T-helper 1 cell (primary cell): ENCODE measurements around the gene DNMT3A.

Experiments used
- DNase-seq, 5 donors: peaks; one replicate each; pipeline ENCODE4 v3.0.0-alpha.2; 2012 to 2020
- total RNA-seq, 4 donors: gene quantifications; one replicate each; lab custom pipeline; 2026; lab: John Stamatoyannopoulos, UW

DNMT3A gene
- total RNA-seq = 104 to 151 (median 132) reads per million in 4 donors

DNA sequence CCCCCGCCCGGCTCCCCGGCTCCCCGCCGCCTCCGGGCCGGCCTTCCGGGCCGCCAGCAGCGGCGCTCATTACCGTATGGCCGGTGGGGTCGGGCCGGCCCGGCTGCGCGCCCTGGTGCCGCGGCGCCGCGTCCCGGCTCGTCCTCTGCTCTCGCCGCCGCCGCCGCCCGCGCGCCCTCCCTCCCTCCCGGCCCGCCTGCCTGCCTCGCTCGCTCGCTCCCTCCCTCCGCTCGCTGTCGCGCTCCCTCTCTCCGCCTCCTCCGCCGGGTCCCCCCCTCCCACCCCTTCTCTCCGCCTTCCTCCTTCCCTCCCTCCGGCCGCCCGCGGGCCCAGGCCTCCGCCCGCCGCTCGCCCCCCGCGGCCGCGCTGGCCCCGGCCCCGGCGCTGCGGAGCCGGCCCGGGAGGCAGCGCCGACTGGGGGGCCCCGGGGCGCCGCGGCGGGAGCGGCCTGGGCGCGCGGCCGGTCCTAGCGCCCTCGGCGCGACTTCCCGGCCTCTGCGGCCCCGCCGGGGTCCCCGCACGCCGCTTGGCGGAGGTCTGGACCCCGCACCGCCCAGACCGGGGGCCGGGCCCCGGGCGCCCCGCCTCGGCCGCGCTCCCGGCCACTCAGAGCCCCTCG, at the start of gene DNMT3A:
Gene DNMT3A, minus strand, starts transcription at position 173 of the 619 bp plus-strand sequence. CDS start 27,941 bp downstream, outside the sequence.
- peak in 4 of 5 donors; percentile 38 to 69 (median 50) for DNase-seq

DNA sequence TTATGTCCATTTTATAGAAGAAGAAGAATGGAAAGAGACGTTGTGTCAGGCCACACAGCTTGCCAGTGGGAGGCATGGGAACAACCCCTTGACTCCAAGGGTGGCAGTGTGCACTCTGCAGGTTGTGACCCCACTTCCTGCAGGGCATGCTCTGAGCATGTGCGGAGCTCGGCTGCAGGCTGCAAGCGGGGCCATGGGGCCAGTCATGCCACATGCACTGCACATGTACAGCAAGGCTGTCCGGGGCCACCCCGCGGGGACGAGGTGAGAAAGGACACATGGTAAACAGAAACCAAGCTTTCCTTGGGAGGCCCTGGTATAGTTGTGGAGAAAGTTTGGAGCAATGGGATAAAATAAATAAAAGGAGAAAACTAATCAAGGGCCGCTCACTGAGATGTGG, 47.4 kb upstream of the DNMT3A start:
- DNase-seq = no peak

GRCh38 chr2:25388491-25388890, 46.8 kb upstream of the DNMT3A start:
- peak in 1 of 5 donors; percentile 51 for DNase-seq

DNA sequence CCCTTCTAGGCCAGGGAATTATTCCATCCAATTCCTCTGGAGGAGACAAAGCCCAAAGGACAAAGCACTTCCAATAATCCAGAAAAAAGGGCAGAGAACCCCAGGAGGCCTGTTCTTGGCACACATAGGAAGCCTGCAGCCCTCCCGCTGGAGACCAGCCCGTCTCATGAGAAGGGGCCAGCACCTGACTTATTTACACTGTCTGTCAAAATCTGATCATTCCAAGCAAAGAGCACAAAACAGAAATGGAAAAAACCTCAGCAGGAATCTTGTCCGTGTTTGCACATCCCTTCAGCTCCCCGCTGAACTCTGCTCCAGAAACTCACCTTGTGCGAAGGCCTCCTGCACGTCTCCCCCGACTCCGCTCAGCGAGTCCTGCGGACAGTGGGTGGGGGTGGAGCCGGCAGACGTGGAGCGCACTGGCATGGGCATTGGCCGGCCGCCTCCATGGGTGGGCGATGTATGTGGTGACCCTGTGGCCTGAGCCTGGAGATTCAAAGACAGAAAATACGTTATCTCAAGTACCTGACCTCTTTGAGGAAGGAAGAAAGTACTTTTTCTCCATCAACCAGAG, 46.2 kb upstream of the DNMT3A start:
- DNase-seq = no peak

GRCh38 chr2:25386971-25387875, 45.5 kb upstream of the DNMT3A start:
- DNase-seq = no peak

DNA sequence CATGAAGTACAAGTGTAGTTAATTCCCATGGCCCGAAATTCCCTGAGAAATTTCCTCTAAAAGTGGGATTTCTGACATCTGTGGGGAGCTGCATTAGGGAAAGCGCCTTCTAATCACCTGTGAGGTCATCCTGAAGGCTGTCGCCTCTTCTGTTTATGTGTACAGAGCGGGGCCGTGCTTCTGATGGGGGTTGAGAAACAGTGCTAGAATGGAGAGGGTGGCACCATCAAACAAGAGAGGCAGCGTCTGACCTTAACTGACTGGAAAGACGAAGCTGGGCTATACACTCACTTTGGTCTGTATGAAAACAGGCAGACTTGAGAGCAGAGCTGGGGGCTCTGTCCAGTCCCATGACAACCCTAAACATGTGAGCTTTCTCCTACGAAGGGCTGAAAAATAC, 44.2 kb upstream of the DNMT3A start:
- no peak for DNase-seq

DNA sequence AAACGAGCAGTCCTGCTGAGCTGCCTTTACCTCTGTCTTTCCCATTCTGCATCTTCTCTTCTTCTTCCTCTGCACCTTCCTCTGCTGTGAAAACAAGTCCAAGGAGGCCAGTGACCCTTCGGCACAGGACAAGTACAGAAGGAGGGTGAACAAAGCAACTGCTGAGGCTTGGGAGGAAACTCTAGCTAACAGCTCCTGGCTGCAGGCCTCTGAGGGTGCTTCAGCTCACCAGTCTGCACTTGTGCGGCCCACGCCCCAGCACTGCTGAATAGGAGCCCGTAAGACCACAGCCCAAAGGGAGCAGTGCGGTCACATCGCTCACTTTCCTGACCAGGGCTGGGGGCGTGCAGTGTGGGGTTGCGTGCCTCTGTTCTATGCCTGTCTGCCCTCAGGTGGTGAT, 42.1 kb upstream of the DNMT3A start:
- no peak for DNase-seq

- DNase-seq = no peak
These were observed 39.8 kb upstream of the DNMT3A start for GRCh38 chr2:25381502-25381901.

- DNase-seq = no peak
These were observed 39.1 kb upstream of the DNMT3A start for GRCh38 chr2:25380586-25381375.

DNA sequence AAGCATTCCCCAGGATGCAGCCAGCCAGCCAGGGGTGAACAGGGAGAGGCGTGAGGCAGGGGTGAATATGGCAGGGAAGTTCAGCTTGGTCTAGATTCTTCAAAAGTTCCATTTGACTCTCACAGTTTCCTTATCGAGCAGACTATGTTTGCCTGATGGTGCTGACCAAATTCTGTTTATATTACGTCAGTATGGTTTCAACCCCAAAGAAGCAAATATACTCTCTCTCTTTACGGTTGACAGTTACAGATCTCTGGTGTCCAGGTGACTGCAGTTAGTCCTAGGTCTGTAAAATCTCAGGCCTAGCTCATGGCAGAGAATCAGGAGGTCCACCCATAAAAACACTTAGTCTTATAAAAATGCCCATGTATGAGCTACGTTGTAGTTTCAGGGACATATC, 38.3 kb upstream of the DNMT3A start:
- DNase-seq = no peak

GRCh38 chr2:25379535-25379934, 37.8 kb upstream of the DNMT3A start:
- no peak for DNase-seq

GRCh38 chr2:25378731-25379490, 37.2 kb upstream of the DNMT3A start:
- DNase-seq = no peak

DNA sequence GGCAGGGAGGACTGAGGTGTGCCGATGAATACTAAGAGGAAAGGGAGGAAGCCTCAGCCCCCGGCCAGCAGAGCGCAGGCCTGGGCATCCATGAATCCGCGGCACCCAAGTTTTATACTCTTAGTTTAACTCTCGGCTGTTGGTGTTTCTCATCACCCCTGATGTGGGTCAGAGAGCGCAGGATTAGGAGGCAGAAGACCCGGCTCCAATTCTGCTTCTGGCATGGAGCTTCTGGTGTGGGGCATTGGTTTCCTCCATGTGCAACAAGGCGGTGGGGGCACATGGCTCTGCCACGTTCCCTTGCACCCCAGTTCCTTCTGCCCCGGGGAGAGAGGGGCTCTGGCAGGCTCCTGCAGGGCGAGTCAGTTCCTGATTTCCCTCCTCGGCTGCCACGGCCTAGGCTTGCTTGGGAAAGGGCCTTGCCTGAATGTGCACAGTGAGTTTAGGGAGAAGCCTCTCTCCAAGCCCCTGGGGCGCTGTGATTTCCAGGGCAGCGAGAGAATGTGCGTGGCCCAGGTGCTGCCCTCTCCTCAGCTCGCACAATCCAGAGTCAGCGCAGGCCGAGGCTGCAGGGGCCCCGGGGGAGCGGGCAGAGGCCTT, 36.2 kb upstream of the DNMT3A start:
- no peak for DNase-seq

DNA sequence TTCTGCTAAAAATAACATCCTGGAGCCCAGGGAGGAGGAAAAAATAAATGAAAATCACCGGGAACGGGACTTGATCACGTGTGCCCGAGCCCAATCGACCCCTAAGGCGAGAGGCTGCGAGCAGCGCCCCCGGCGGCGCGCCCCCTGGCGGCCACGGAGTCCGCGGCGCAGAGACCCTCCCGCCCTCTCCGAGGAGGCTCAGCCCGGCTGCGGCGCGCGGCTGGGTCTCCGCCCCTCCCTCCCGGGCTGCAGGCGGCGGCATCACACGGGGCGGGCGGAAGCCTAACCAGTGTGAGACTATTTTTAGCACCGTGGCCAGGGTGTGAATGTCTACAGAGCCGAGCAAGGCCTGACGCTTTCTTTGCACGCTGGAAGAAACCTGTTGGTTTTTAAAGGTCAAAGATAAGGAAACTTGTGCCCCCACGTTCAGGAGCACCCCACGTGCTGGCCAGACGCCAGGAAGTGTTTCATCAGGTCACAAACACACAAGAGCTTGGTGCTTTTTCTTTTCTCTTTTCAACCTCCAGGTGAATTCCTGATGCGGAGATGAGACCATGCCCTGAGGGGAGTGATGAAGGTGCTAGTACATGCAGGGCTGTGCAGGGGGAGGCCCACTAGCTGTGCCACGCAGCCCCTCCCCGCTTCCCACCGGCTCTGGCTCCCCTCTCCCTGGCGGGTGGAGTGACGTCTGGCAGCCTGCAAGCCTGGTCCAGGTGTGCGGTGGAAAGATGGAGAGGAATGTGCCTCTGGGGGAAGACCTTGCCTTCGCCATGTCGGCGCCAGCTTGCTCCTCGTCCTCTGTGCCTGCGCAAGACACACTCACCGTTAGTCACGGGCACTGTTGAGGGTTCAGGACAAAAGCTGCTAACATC, 35.3 kb upstream of the DNMT3A start:
- peak; percentile 82 to 94 (median 87) for DNase-seq

- no peak for DNase-seq
These were observed 34.3 kb upstream of the DNMT3A start for GRCh38 chr2:25375989-25376545.

GRCh38 chr2:25375371-25375988, 33.8 kb upstream of the DNMT3A start:
- no peak for DNase-seq

DNA sequence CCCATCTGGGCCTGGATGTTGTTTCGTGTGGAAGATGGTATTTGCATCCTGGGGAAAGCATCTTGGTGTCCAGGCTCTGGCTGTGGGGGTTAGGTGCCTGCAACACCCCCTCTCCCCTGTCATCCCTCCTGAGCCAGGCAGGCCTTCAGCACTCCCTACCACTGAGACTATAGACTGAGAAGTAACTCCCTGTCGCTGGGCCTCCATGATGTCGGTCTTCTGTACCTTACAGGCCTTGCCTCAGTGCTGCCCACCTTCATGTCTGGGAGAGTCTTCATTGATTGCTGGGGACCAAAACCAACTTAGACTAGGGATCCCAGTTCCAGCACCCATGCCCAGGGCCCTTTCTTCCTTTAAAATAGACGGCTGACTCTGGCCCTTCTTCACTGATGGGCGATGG, 33.1 kb upstream of the DNMT3A start:
- no peak for DNase-seq

DNA sequence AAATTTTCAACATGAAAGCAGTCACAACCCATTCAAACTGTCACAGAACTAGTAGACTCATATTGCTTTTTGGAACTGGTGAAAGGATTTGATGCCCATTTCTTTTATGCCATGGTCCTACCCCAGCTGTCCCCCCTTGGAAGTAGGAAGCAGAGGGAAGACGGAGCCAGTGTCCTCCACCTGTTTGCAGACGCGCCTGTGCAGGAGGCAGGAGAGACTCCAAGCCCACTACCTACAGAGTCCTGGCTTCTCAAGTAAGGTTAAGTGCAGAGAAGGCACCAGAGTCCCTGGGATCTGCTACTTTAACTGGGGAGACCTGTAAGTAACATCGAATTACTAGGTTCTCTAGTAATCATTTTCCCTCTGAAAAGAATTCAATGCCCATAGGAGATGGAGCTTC, 32.7 kb upstream of the DNMT3A start:
- DNase-seq = no peak

DNA sequence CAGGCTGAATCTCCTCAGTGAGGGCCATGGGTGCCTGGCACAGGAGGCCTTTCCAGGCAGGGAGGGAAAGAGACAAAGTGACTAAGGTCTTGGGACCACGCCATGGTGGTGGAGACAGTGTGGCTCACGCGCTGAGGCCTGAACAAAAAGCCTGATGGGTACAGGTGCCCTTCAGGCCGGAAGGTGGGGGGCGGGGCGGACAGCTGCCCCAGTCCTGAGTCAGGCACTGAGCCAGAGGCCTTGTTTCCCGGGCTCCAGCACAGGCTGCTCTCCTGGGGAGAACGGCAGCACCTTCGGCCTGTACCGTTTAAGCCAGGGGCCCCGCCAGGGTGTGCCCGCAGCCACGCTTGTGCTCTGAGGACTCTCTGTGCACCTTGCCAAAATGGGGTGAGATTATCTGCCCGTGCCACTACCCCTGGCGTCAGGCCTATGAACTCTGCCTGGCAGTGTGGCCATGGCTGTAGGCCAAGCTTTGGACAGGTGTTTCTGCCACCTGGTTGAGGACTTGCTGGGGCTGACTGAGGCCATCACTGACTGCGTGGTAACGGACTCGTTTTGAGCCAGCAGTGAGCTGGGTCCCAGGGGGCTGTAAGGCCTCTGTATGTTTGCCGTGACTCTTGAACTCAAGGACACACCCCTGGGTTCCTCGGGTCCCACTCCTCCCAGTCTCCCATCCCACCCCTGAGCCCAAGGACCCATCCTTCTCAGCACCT, 31.7 kb upstream of the DNMT3A start:
- DNase-seq = no peak
